ENCODE results near the gene P2RX1.

DNA sequence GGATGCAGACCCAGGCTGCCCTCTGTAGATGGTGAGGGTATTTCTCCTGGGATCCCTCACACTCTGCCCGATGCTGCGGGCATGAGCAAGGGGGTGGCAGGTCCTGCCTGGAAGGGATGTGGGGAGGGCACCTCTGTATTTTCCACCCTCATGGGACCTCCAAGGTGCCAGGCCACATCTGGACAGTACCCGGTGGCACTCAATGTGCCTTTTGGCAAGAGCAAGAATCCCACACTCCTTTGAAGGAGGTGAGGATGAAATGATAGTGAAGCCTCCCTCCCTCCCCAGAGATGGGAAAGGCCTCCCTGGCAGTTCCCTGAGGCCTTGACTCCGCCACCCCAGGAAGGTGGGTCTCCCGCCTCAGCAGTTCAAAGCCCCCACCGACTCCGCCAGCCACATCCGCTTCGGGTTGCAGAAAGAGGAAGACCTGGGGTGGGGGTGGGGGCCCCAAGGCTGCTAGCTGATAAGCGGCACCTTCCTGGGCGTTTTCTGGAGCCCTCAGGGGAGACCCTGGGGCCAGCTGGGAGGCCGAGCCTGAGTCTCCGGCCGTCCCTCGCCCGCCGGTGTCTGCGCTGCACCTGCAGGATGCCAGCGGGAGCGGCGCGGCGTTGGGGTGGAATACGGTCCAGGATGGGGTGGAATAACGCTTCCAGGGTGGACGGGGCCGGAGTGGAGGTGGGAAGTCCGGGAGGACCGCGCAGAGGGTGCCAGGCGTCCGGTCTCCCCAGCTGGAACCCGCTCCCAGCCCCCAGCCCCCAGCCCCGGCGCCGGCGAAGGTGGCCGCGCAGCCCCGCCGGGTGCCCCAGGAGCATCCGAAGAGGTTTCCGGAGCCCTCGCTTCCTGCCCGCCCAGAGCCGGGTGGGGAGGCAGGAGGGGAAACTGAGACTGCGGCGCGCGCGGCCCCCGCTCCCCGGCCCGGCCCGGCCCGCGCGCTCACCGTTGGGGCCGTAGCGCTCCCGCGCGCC lies 47.3 kb upstream of the P2RX1 start:
- TF ChIP-seq, protein P1, sequence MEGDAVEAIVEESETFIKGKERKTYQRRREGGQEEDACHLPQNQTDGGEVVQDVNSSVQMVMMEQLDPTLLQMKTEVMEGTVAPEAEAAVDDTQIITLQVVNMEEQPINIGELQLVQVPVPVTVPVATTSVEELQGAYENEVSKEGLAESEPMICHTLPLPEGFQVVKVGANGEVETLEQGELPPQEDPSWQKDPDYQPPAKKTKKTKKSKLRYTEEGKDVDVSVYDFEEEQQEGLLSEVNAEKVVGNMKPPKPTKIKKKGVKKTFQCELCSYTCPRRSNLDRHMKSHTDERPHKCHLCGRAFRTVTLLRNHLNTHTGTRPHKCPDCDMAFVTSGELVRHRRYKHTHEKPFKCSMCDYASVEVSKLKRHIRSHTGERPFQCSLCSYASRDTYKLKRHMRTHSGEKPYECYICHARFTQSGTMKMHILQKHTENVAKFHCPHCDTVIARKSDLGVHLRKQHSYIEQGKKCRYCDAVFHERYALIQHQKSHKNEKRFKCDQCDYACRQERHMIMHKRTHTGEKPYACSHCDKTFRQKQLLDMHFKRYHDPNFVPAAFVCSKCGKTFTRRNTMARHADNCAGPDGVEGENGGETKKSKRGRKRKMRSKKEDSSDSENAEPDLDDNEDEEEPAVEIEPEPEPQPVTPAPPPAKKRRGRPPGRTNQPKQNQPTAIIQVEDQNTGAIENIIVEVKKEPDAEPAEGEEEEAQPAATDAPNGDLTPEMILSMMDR (IDR thresholded peaks at IDR 0.05): no peak
- TF ChIP-seq POLR2A (IDR thresholded peaks at IDR 0.05): no peak
